HCEC 1CT (cell line): ENCODE data around the gene RECK.
"Not testable (repeated sequence)": the region's sequence is repeated elsewhere in the genome, so short reads cannot be mapped to it uniquely, and the experiment has no call there.

Experiments
- DNase-seq: peaks from one replicate; pipeline ENCODE4 v3.0.0-alpha.2; 2017

Gene RECK

DNA sequence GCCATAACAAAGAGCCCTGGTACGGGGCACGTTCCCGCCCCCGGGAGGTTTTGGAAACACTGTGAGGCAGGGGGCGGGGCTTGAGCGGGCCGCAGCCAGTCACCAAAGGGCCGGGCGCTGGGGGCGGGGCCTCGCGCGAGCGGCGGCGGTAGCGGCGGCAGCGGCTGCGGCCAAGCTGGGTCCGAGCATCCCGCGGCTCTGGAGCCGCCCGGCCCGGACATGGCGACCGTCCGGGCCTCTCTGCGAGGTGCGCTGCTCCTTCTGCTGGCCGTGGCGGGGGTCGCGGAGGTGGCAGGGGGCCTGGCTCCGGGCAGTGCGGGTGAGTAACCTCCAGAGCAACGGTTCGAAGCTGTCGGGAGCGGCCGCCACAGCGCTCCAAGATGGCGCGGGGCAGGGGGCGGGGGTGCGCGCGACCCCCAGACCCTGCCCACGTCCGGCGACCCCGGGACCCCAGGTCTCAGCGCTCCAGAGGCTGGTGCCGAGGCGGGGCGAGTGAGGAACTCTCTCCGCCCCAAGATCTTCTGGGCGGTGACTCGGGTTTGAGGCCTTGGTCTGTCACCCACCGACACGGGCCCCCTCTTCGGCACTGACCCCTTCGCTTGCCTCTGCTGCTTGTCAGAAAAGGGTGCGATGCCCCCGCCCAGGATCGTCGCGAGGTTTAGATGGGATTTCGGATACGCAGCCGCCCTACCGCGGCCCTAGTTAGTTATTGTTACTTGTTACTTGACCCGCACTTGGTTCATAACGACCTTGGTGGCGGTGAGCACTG is at the start of gene RECK:
Gene RECK, plus strand, starts transcription at position 134 of the 769 bp plus-strand sequence. Its CDS starts 86 bp downstream, at position 220.
- DNase-seq: peak; percentile 87

DNA sequence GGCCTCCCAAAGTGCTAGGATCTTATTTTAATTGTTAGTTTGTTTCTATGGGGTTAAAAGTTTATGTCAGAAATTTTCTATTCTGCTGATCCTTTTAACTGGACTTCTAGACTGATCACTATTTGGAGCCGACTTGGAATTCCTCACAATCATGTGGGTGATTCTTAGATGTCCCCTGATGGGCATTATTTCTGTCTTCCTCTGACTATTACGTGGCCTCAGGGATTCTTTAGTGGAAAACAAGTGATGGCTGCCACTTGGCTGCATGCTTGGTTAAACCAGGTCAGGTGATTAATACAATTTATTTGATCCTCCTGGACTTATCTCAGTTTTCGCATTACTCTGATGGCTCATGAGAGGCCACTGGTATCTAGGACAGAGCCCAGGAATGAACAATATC is 46.6 kb upstream of the RECK start:
- no peak for DNase-seq

GRCh38 chr9:35993136-35993535 is 43.6 kb upstream of the RECK start:
- not testable (repeated sequence) for DNase-seq

- no peak for DNase-seq
Measured at GRCh38 chr9:35993976-35994720, 42.6 kb upstream of the RECK start.

GRCh38 chr9:35994959-35995358 is 41.8 kb upstream of the RECK start:
- DNase-seq: no peak

DNA sequence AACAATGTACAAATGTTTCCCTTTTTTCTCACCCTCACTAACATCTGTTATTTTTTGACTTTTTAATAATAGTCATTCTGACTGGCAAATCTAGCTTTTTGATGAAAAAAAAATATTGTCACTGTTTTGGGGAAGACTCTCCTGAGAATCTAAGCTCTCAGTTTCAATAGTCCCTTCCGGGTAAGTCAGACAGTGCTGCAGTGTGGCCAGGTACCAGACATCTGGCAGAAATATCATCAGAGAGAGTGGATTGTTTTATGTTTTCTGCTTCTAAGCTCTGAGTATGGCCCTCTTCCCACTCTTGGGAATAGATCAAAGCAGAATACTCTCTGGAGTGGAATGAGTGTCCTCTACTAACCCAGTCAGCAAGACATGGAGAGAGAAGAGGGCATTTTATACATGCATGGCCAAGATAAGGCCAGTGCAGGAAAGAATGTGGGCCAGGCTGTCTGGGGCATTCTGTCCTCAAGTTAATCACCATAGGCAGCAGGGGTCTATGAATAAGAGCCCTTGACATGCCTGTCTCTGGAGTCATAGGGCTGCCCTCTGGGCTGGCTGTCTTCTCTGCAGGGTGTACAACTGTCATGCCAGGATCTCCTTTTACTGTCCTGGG is 40.2 kb upstream of the RECK start:
- no peak for DNase-seq

DNA sequence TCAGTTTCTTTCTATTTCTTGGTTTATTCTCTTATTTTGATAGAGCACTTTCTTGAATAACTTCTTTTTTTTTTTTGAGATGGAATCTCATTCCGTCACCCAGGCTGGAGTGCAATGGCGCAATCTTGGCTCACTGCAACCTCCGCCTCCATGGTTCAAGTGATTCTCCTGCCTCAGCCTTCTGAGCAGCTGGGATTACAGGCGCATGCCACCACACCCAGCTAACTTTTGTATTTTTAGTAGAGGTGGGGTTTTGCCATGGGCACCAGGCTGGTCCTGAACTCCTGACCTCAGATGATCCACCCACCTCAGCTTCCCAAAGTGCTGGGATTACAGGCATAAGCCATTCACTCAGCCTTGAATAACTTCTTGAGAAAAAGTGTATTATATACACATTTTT is 39.7 kb upstream of the RECK start:
- DNase-seq: not testable (repeated sequence)

- no peak for DNase-seq
Measured at GRCh38 chr9:35998333-35998732, 38.4 kb upstream of the RECK start.

DNA sequence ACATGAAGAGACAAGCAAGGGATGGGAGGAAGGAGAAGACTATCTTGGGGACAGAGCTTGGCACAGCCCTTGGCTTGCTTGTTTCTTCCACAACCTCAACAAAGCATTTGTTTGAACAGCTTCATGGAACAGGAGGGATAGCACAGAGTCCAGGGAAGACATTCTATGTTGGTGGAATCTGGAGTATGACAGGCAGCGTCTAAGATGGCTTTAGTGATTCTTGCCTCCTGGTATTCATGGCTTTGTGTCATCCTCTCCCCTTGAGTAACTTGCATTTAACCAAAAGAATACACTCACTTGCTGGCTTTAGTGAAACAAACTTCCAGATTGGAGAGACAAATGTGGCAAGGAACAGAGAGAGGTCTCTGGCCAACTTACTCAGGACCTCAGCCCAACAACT is 30.8 kb upstream of the RECK start:
- no peak for DNase-seq

DNA sequence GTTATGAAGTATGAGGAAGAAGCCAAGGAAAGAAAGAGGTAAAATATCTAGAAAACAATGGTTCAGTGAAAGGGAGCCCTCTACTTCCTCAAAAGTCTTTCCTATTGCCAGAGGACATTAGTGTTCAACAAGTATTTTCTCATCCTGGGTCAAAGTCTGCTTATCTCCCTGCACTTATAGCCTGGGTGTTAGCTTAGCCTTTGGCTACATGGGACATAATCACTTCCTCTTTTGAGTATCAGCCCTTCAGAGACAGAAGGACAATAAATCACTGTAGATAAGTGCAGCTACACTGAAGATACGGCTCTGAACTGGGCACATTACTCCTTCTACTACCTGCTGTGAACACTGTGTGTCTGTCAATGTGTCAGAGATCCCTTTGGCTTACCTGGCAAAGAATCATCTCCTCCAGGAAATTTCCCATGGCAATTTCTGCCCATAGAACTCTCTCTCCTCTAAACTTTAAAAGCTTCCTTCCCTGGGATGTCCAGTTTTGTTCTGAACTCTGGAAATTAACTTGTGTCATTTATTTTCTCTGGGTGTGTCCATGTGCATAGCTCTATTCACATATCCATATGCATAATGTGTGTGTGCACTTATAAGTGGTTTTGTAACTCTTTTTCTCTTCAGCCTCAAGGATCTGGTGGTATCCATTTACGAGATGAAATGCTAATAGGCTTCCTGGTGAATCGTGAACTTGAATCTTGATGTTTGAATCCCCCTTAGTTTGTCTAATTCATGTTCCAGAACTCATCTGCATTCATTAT is 30.0 kb upstream of the RECK start:
- no peak for DNase-seq

GRCh38 chr9:36007316-36007708 is 29.4 kb upstream of the RECK start:
- DNase-seq: no peak

DNA sequence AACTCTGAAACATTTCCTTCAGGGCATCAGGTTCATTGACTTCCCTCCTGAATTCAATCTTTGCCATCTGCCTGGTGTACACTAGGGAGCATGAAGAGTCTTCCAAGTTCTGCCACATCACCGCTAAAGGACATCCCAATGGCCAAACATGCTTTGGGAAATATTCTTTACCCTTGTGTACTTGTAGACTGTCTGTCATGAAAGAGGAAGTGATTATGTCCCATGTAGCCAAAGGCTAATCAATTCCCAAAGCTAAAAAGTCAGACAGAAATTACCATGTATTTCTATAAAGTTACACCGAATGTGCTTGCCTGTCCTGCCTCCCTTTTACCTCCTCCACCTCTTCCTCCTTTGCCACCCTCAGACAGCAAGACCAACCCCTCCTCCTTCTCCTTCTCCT is 28.9 kb upstream of the RECK start:
- no peak for DNase-seq

DNA sequence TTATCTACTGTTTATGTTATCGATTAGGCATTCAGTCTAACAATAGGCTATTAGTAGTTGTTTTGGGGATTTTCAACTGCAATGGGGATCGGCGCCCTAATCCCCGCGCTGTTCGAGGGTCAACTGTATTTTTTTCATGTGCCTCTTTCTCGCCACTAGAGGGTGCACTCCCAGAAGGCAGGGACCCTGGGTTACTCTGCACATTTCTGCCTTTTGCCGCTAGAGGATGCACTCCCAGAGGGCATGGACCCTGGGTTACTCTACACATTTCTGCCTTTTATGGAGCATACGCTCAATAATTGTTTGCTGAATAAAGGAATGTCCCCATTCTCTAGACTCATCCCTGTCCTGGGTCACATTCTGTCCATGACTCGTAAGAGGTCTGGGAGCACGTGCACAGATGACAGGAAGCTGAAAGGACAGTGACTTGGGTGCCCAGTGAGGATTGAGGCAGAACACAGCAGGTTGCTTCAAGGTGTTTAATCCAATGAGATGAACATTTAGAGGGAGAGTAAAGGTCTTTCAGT is 27.9 kb upstream of the RECK start:
- peak; percentile 59 for DNase-seq

- DNase-seq: no peak
Measured at GRCh38 chr9:36011379-36011778, 25.3 kb upstream of the RECK start.

GRCh38 chr9:36017278-36017677 is 19.4 kb upstream of the RECK start:
- DNase-seq: no peak

DNA sequence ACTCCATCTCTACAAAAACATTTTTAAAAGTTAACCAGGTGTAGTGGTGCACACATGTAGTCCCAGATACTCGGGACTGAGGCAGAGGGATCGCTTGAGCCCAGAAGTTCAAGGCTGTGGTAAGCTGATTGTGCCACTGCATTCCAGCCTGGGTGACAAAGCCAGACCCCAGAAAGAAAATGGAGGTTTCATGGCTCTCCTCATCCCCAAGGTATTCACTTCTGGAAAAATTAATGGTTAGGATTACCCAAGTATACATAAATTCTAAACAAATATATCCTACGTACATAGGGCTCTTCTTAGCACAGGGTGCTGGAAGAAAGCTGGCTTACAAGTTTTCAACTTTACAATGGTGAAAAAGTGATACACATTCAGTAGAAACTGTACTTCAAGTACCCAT is 18.6 kb upstream of the RECK start:
- DNase-seq: peak; percentile 40

GRCh38 chr9:36018891-36019720 is 17.6 kb upstream of the RECK start:
- DNase-seq: peak; percentile 49

DNA sequence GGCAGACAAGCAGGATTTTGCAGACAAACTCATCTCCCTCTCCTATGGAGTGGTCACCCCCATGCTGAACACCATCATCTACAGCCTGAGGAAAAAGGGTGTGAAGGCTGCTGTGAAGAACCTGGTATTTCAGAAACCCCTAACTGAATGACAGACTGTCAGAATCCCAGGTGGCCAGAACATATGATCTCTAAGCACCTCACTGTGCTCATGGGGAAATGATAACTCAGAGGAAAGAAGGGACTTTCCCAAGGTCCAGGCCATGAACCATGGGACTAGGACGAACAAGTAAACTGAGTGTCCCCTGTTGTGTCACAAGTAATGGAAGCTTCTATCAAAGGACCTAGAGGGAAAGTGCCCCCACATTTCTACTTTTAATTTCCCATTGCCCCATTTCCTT is 14.7 kb upstream of the RECK start:
- no peak for DNase-seq

- DNase-seq: peak; percentile 55
Measured at GRCh38 chr9:36023260-36024048, 13.3 kb upstream of the RECK start.

DNA sequence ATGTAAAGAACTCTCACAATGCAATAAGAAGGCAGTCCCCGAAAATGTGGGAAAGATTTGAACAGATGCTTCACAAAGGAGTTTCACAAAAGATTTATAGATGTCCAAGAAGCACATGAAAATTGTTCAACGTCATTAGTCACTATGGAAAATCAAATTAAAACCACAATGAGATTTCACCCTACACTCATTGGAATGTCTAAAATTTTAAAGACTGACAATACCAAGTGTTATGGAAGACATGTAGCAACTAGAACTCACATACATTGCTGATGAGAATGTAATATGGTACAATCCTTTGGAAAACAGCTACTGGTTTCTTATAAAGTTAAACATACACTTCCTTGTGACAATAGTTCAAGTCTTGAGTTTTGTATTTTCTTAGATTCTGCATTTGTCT is 11.0 kb upstream of the RECK start:
- DNase-seq: no peak

DNA sequence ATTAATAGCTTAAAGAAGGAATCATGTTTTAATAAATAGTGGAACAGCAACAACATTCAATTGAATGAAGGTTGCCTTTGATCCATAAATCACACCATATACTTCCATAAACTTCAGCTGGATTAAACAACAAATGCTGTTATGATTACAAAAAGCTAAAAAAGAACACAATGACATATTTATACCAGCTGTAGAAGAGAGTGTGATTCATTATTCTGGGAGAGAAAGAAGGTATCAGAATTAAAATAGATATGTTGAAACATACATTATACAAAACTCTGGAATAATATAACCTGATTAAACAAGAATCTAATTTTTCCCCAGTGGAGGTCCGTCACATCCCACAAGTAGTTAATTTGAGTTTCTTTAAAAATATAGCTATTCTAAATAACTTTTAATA is 7.5 kb upstream of the RECK start:
- DNase-seq: peak; percentile 68
